Mucosa of gallbladder (tissue), 1 donor: Measurements from ENCODE around the gene KIAA1328. TPM values are rescaled to one million over a fixed set of nuclear protein-coding genes. Genes with fewer than 3 reads are reported as not detected.
"Not testable (repeated sequence)": the region's sequence is repeated elsewhere in the genome, so short reads cannot be mapped to it uniquely, and the experiment has no call there.

Source experiments
- DNase-seq: peaks from one replicate; pipeline ENCODE4 v3.0.0-alpha.2; 2020; ENCODE audit warnings: low spot score
- total RNA-seq: library from RNA; stranded (reverse); gene quantifications from one replicate; pipeline ENCODE4 v1.2.1, GENCODE V29; 2021
- donor health status: DM: no; HTN: no; CAD: no.

Gene KIAA1328
- total RNA-seq, 1 donor from 2014 or later, result 5.7 TPM

GRCh38 chr18:37144921-37145320, 316.0 kb downstream of the KIAA1328 start:
- no peak for DNase-seq

GRCh38 chr18:37156330-37156942, 327.5 kb downstream of the KIAA1328 start:
- DNase-seq, result no peak

- DNase-seq, result no peak
These were observed 331.3 kb downstream of the KIAA1328 start for GRCh38 chr18:37160038-37160820.

- DNase-seq, result no peak
These were observed 332.6 kb downstream of the KIAA1328 start for GRCh38 chr18:37161491-37161890.

GRCh38 chr18:37162551-37162950, 333.6 kb downstream of the KIAA1328 start:
- no peak for DNase-seq

- no peak for DNase-seq
These were observed 334.2 kb downstream of the KIAA1328 start for GRCh38 chr18:37163119-37163518.

GRCh38 chr18:37166491-37166890, 337.6 kb downstream of the KIAA1328 start:
- DNase-seq, result no peak

GRCh38 chr18:37166966-37167365, 338.0 kb downstream of the KIAA1328 start:
- not testable (repeated sequence) for DNase-seq

GRCh38 chr18:37170984-37171383, 342.1 kb downstream of the KIAA1328 start:
- no peak for DNase-seq

- DNase-seq, result no peak
These were observed 344.5 kb downstream of the KIAA1328 start for GRCh38 chr18:37173384-37173783.

GRCh38 chr18:37175727-37176620, 347.0 kb downstream of the KIAA1328 start:
- no peak for DNase-seq

GRCh38 chr18:37176621-37176934, 347.7 kb downstream of the KIAA1328 start:
- no peak for DNase-seq

GRCh38 chr18:37179384-37179783, 350.5 kb downstream of the KIAA1328 start:
- DNase-seq, result no peak

GRCh38 chr18:37180086-37180485, 351.2 kb downstream of the KIAA1328 start:
- no peak for DNase-seq

- no peak for DNase-seq
These were observed 353.6 kb downstream of the KIAA1328 start for GRCh38 chr18:37182340-37183135.

- no peak for DNase-seq
These were observed 355.4 kb downstream of the KIAA1328 start for GRCh38 chr18:37184209-37184868.

- no peak for DNase-seq
These were observed 359.3 kb downstream of the KIAA1328 start for GRCh38 chr18:37188016-37188791.

GRCh38 chr18:37199741-37200140, 370.8 kb downstream of the KIAA1328 start:
- no peak for DNase-seq

- no peak for DNase-seq
These were observed 378.4 kb downstream of the KIAA1328 start for GRCh38 chr18:37207343-37207742.

GRCh38 chr18:37210781-37211180, 381.9 kb downstream of the KIAA1328 start:
- no peak for DNase-seq
